Lower lobe of right lung (tissue), 2 donors: ENCODE results near the gene CTCFL. TPM values are rescaled to one million over a fixed set of nuclear protein-coding genes. Genes with fewer than 3 reads are reported as not detected.
A peak's percentile ranks its signal among the peaks of the same experiment; 100 is the strongest.

Experiments used
- ATAC-seq, 2 donors: fragments of 200-7000 bp; cut with Tn5 transposase; one replicate each; pipeline ENCODE4 v1.9.1; 2020 to 2022; ENCODE audit warnings: mild to moderate bottlenecking in 2 of 2, moderate library complexity in 2 of 2
- DNase-seq: peaks from one replicate; pipeline ENCODE4 v3.0.0-alpha.2; 2020
- H3K27ac ChIP-seq: fragments of 200-600 bp; one replicate; pipeline ENCODE4 v1.8.0; 2022
- H3K27me3 ChIP-seq: fragments of 200-600 bp; one replicate; pipeline ENCODE4 v1.8.0; 2022; ENCODE audit warnings: low read depth
- H3K36me3 ChIP-seq: fragments of 200-600 bp; one replicate; pipeline ENCODE4 v1.8.0; 2022; ENCODE audit warnings: mild to moderate bottlenecking
- H3K4me1 ChIP-seq: fragments of 200-600 bp; one replicate; pipeline ENCODE4 v1.8.0; 2022
- H3K4me3 ChIP-seq: fragments of 200-600 bp; one replicate; pipeline ENCODE4 v1.8.0; 2022; ENCODE audit warnings: mild to moderate bottlenecking
- H3K9me3 ChIP-seq: fragments of 200-600 bp; one replicate; pipeline ENCODE4 v1.8.0; 2022
- CTCF ChIP-seq: fragments of 200-600 bp; IDR thresholded peaks from one replicate; pipeline ENCODE4 v1.8.0; 2022; ENCODE audit warnings: antibody characterized with exemption, mild to moderate bottlenecking
- intact Hi-C: fragments of 100-400 bp; cut with DNase I; formaldehyde crosslinking; loops from one replicate; pipeline ENCODE4 v1.11.0; 2022
- total RNA-seq: library from RNA; stranded (reverse); fragmentation: NEBNext Ultra II Directional; extraction: Animal tissue kit (Norgen Biotek cat#: 25700); gene quantifications from one replicate; pipeline ENCODE4 v1.2.1, GENCODE V29; 2021
- donor health status: DM: no; HTN: yes; CAD: no; lungs with severe emphysema.

CTCFL gene
- total RNA-seq, 1 donor from 2014 or later = not detected

- no peaks in the 10 kb centered on the region for H3K4me1 ChIP-seq
Measured at GRCh38 chr20:57525328-57526086, 567 bp upstream of the CTCFL start.

GRCh38 chr20:57523782-57524181, 1.2 kb downstream of the CTCFL start:
- no peaks in the 10 kb centered on the region for H3K36me3 ChIP-seq
- DNase-seq = no peak
- no peak for ATAC-seq
- H3K27ac ChIP-seq = no peak overlapping the region
- no peaks in the 10 kb centered on the region for H3K4me1 ChIP-seq
- intact Hi-C loops = no loop called here
- H3K4me3 ChIP-seq = no peak overlapping the region
- H3K27me3 ChIP-seq = no peaks in the 10 kb centered on the region
- no peaks in the 10 kb centered on the region for H3K9me3 ChIP-seq
- no peak for TF ChIP-seq CTCF

More at GRCh38 chr20:57525328-57526086, 567 bp upstream of the CTCFL start:
- ATAC-seq = no peak
- no peak overlapping the region for H3K4me3 ChIP-seq
- DNase-seq = no peak
- no peaks in the 10 kb centered on the region for H3K36me3 ChIP-seq
- TF ChIP-seq CTCF = no peak
- intact Hi-C loops = no loop called here
- H3K27ac ChIP-seq = no peak overlapping the region
- no peaks in the 10 kb centered on the region for H3K9me3 ChIP-seq
- no peaks in the 10 kb centered on the region for H3K27me3 ChIP-seq

GRCh38 chr20:57522380-57523140, 2.4 kb downstream of the CTCFL start:
- H3K9me3 ChIP-seq = no peaks in the 10 kb centered on the region

GRCh38 chr20:57517904-57518303, 7.0 kb downstream of the CTCFL start:
- H3K4me3 ChIP-seq = no peak overlapping the region
- no peaks in the 10 kb centered on the region for H3K9me3 ChIP-seq
- H3K36me3 ChIP-seq = no peaks in the 10 kb centered on the region
- intact Hi-C loops = no loop called here
- DNase-seq = no peak
- no peaks in the 10 kb centered on the region for H3K27me3 ChIP-seq
- no peak for ATAC-seq
- H3K4me1 ChIP-seq = peaks cover 10% of the 10 kb centered on the region
- no peak overlapping the region for H3K27ac ChIP-seq
- no peak for TF ChIP-seq CTCF

More at GRCh38 chr20:57522380-57523140, 2.4 kb downstream of the CTCFL start:
- intact Hi-C loops = no loop called here
- Histone ChIP-seq H3K4me1 (no peaks in the 10 kb centered on the region), H3K27me3 (no peaks in the 10 kb centered on the region), H3K27ac (no peak overlapping the region), H3K36me3 (no peaks in the 10 kb centered on the region), H3K4me3 (no peak overlapping the region)
- DNase-seq (no peak), ATAC-seq (no peak)
- no peak for TF ChIP-seq CTCF

GRCh38 chr20:57514273-57514751, 10.6 kb downstream of the CTCFL start:
- ATAC-seq (peak; percentile 82), DNase-seq (peak; percentile 65)
- Histone ChIP-seq H3K27ac (no peak overlapping the region), H3K4me1 (peaks cover 20% of the 10 kb centered on the region), H3K27me3 (no peaks in the 10 kb centered on the region), H3K9me3 (no peaks in the 10 kb centered on the region), H3K36me3 (no peaks in the 10 kb centered on the region), H3K4me3 (no peak overlapping the region)
- peak; percentile 81 for TF ChIP-seq CTCF
- intact Hi-C loops = loop anchor here (5.0 kb wide), 2 partner anchors 78 to 693 kb away; no protein-coding TSS in a partner anchor
